OCI-LY3 (cell line): ENCODE results near the gene WIPF3.
A peak's percentile ranks its signal among the peaks of the same experiment; 100 is the strongest.

ENCODE experiments used
- H2AFZ ChIP-seq: fragments of 200-600, 300-600 bp; shearing (Covaris generic); 2 replicates; pipeline ENCODE4 v1.6.0; 2014; ENCODE audit warnings: antibody characterized with exemption, low read depth, low read length
- H3K27ac ChIP-seq: fragments of 200-600, 300-600 bp; sonication (generic); 2 replicates; pipeline ENCODE4 v1.5.1; 2014; ENCODE audit warnings: mild to moderate bottlenecking, low read length, moderate library complexity, mixed read lengths
- H3K27me3 ChIP-seq: fragments of 200-600, 300-600 bp; sonication (generic); 2 replicates; pipeline ENCODE4 v1.6.1; 2014; ENCODE audit warnings: low read depth, low read length, mixed read lengths
- H3K36me3 ChIP-seq: fragments of 200-600, 300-600 bp; sonication (generic); replicated peaks from 2 replicates; pipeline ENCODE3; 2014; ENCODE audit warnings: low read depth, low read length, mixed read lengths
- H3K4me1 ChIP-seq: fragments of 300-600, 200-600 bp; sonication (generic); 2 replicates; pipeline ENCODE4 v1.6.1; 2014; ENCODE audit warnings: low read length, mixed read lengths
- H3K4me2 ChIP-seq: fragments of 200-600, 300-600 bp; sonication (generic); 2 replicates; pipeline ENCODE4 v1.6.1; 2014; ENCODE audit warnings: low read length, mixed read lengths
- H3K4me3 ChIP-seq: fragments of 300-600, 200-600 bp; sonication (generic); 2 replicates; pipeline ENCODE4 v1.5.1; 2014; ENCODE audit warnings: antibody characterized with exemption, mild to moderate bottlenecking, low read length, moderate library complexity
- H3K79me2 ChIP-seq: fragments of 300-600, 200-600 bp; shearing (Covaris generic); 2 replicates; pipeline ENCODE4 v1.6.1; 2014; ENCODE audit warnings: mild to moderate bottlenecking, low read length, mixed read lengths
- H3K9ac ChIP-seq: fragments of 300-600, 200-600 bp; shearing (Covaris generic); 2 replicates; pipeline ENCODE4 v1.6.0; 2014; ENCODE audit warnings: mild to moderate bottlenecking, low read length, moderate library complexity
- H3K9me3 ChIP-seq: fragments of 200-600, 300-600 bp; shearing (Covaris generic); 2 replicates; pipeline ENCODE4 v1.6.1; 2014; ENCODE audit warnings: low read length, mixed read lengths; ENCODE audit not compliant: insufficient read depth
- H4K20me1 ChIP-seq: fragments of 200-600, 300-600 bp; sonication (generic); 2 replicates; pipeline ENCODE4 v1.6.1; 2016; ENCODE audit warnings: low read length, mixed read lengths; ENCODE audit not compliant: insufficient read depth
- EZH2phosphoT487 ChIP-seq: fragments of 200-600 bp; shearing (Covaris generic); IDR thresholded peaks from 2 replicates; pipeline ENCODE4 v1.6.1; 2018; ENCODE audit warnings: antibody characterized with exemption, mixed run types, low read depth
- TF ChIP-seq, protein P1 (sequence below): fragments of 200-600, 300-600 bp; sonication (generic); IDR thresholded peaks from 2 replicates; pipeline ENCODE4 v1.5.1; 2014; ENCODE audit warnings: antibody characterized with exemption, low read length, low read depth

Gene WIPF3

DNA sequence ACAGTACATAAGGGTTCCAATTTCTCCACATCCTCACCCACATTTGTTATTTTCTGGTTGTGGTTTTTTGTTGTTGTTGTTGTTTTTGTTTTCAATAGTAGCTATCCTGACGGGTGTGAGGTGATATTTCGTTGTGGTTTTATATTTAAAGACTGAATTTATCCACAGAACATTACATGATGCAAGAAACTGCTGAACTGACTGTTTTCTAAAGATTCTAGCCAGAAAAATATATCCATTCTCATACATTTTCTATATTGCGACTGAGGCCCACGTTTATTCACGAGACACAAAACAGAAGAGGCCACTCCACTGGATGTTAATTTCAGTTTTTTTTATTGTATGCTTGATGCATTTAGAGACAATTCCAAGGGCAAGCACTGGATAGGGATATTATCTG, 113.5 kb downstream of the WIPF3 start:
- Histone ChIP-seq H3K4me2 (no peak overlapping the region), H3K4me3 (no peak overlapping the region), H3K36me3 (no peaks in the 10 kb centered on the region), H3K9me3 (no peaks in the 10 kb centered on the region), H3K4me1 (no peaks in the 10 kb centered on the region), H3K79me2 (no peaks in the 10 kb centered on the region), H2AFZ (no peak overlapping the region), H3K27me3 (no peaks in the 10 kb centered on the region), H3K9ac (no peak overlapping the region), H4K20me1 (no peaks in the 10 kb centered on the region), H3K27ac (no peak overlapping the region)
- no peak for TF ChIP-seq EZH2phosphoT487
- TF ChIP-seq, protein P1, sequence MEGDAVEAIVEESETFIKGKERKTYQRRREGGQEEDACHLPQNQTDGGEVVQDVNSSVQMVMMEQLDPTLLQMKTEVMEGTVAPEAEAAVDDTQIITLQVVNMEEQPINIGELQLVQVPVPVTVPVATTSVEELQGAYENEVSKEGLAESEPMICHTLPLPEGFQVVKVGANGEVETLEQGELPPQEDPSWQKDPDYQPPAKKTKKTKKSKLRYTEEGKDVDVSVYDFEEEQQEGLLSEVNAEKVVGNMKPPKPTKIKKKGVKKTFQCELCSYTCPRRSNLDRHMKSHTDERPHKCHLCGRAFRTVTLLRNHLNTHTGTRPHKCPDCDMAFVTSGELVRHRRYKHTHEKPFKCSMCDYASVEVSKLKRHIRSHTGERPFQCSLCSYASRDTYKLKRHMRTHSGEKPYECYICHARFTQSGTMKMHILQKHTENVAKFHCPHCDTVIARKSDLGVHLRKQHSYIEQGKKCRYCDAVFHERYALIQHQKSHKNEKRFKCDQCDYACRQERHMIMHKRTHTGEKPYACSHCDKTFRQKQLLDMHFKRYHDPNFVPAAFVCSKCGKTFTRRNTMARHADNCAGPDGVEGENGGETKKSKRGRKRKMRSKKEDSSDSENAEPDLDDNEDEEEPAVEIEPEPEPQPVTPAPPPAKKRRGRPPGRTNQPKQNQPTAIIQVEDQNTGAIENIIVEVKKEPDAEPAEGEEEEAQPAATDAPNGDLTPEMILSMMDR: no peak

DNA sequence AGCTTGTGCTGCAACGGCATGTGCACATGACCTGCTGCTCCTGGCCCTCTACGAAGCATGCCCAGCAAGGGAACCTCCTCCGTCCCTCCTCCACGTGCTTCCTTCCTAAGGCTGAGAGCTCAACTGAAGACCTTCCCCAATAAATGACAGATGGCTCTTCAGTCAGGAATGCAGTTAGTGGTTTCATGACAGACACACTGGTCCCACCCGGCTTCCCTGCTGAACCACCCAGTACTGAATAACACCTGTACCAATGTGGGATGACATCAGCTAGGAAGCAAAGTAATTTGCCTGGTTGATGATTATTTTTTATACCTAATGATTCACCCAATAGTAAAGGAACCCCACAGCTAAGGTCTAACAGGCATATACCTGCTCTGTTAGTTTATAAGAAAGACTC, 114.2 kb downstream of the WIPF3 start:
- Histone ChIP-seq H3K36me3 (no peaks in the 10 kb centered on the region), H3K9me3 (no peaks in the 10 kb centered on the region), H3K4me3 (no peak overlapping the region), H4K20me1 (no peaks in the 10 kb centered on the region), H3K27me3 (no peaks in the 10 kb centered on the region), H3K4me2 (no peak overlapping the region), H2AFZ (no peak overlapping the region), H3K27ac (no peak overlapping the region), H3K4me1 (no peaks in the 10 kb centered on the region), H3K79me2 (no peaks in the 10 kb centered on the region), H3K9ac (no peak overlapping the region)
- TF ChIP-seq, protein P1: no peak
- TF ChIP-seq EZH2phosphoT487: no peak

DNA sequence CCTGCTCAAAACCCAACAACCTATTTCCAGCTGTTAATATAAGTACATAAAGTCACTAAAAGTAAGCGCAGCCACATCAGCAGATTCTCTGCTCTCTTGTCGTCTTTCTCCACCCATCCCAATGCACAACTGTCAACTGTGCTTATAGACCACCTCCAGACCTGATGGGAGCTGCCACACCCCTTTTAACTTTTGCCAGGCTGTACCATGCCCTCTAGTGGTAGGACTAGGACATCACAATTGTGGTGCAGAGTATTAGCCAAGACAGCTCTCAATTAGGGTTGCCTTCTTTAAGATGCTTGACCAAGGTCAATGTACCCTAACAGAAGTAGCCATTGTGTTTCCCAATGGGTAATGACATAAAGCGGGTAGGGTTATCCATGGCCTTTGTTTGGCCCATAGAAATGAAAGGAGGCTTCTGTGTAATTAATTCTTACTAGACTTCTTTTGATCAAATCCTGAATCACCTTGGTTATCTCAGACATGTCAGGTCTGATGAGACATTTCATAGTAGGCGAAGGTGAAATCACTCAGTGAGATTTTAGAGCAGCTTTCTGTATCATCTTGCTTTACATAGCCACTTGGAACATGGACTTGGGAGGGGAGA, 115.2 kb downstream of the WIPF3 start:
- H2AFZ ChIP-seq: no peak overlapping the region
- no peak overlapping the region for H3K27ac ChIP-seq
- no peaks in the 10 kb centered on the region for H3K4me1 ChIP-seq
- H3K4me3 ChIP-seq: no peak overlapping the region
- H3K9me3 ChIP-seq: no peaks in the 10 kb centered on the region
- H3K27me3 ChIP-seq: no peaks in the 10 kb centered on the region
- H3K79me2 ChIP-seq: no peaks in the 10 kb centered on the region
- no peak overlapping the region for H3K9ac ChIP-seq
- no peak overlapping the region for H3K4me2 ChIP-seq
- TF ChIP-seq, protein P1: peak; percentile 78
- no peak for TF ChIP-seq EZH2phosphoT487
- no peaks in the 10 kb centered on the region for H4K20me1 ChIP-seq
- no peaks in the 10 kb centered on the region for H3K36me3 ChIP-seq

DNA sequence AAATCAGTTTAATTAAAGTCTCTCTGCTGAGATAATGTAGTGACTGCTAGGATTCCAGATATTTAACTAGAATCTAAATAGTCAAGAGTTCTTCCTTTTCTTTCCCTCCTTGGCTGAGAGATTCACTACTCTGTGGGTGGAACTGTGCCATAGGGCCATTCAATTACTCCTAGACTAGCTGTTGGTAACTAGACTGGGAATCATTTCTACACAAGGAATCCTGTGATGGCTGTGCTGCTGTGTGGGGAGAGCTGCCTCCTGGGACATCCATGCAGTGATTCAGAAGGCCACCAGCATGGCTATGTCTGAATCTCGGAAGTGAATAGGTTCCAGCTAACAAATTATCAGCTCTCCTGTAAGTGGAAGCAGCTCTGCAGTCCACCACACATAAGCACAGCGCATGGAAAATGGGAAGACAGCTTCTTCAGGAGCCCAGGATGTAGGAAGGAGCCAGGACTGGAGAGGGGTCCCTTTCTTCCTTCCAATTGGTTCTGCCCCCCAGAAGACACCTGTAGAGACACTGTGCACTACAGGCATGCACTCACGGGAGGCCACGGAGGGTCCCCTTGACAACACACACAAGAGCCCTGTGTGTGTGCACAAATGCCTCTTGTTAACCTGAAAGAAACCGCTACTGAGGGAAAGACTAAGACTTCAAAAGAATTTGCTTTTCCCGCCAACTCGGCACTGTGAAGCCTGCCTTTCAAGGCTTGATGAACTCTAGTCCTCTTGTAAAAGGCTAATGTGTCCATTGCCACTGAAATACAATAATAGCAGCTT, 116.8 kb downstream of the WIPF3 start:
- H3K4me3 ChIP-seq: no peak overlapping the region
- no peaks in the 10 kb centered on the region for H3K79me2 ChIP-seq
- no peaks in the 10 kb centered on the region for H4K20me1 ChIP-seq
- no peak overlapping the region for H3K27ac ChIP-seq
- no peak overlapping the region for H3K9ac ChIP-seq
- no peaks in the 10 kb centered on the region for H3K36me3 ChIP-seq
- H2AFZ ChIP-seq: no peak overlapping the region
- TF ChIP-seq, protein P1: no peak
- TF ChIP-seq EZH2phosphoT487: no peak
- H3K4me1 ChIP-seq: no peaks in the 10 kb centered on the region
- H3K4me2 ChIP-seq: no peak overlapping the region
- no peaks in the 10 kb centered on the region for H3K27me3 ChIP-seq
- no peaks in the 10 kb centered on the region for H3K9me3 ChIP-seq
